Coronary artery (tissue), 2 donors: ENCODE data around the gene DTD1.
A peak's percentile ranks its signal among the peaks of the same experiment; 100 is the strongest.

Experiments
- DNase-seq: peaks from one replicate; pipeline ENCODE4 v3.0.0-alpha.2; 2017; ENCODE audit warnings: low spot score
- H3K27ac ChIP-seq, 2 donors: fragments of 200-600 bp; sonication (generic); one replicate each; pipeline ENCODE4 v1.5.1; 2016 to 2019
- H3K4me3 ChIP-seq: fragments of 200-600 bp; sonication (generic); 2 replicates; pipeline ENCODE4 v1.5.1; 2016; ENCODE audit warnings: mild to moderate bottlenecking, moderate library complexity
- CTCF ChIP-seq: fragments of 200-600 bp; sonication (generic); IDR thresholded peaks from one replicate; pipeline ENCODE4 v1.5.1; 2019; ENCODE audit warnings: antibody characterized with exemption

Gene DTD1

GRCh38 chr20:18628330-18628920 lies 40.6 kb downstream of the DTD1 start:
- TF ChIP-seq CTCF = no peak
- Histone ChIP-seq H3K27ac (no peak overlapping the region), H3K4me3 (no peak overlapping the region)
- no peak for DNase-seq

- DNase-seq = no peak
- Histone ChIP-seq H3K4me3 (no peak overlapping the region), H3K27ac (no peak overlapping the region)
- TF ChIP-seq CTCF = peak; percentile 71
Measured at GRCh38 chr20:18632196-18632789, 44.4 kb downstream of the DTD1 start.

- TF ChIP-seq CTCF = no peak
- no peak overlapping the region for H3K27ac ChIP-seq
- H3K4me3 ChIP-seq = no peak overlapping the region
- no peak for DNase-seq
Measured at GRCh38 chr20:18633411-18633810, 45.6 kb downstream of the DTD1 start.

- H3K4me3 ChIP-seq = no peak overlapping the region
- no peak overlapping the region for H3K27ac ChIP-seq
- TF ChIP-seq CTCF = no peak
- no peak for DNase-seq
Measured at GRCh38 chr20:18634501-18634900, 46.6 kb downstream of the DTD1 start.

- DNase-seq = no peak
- Histone ChIP-seq H3K4me3 (no peak overlapping the region), H3K27ac (no peak overlapping the region)
- TF ChIP-seq CTCF = no peak
Measured at GRCh38 chr20:18635380-18635779, 47.5 kb downstream of the DTD1 start.

GRCh38 chr20:18637224-18637623 lies 49.4 kb downstream of the DTD1 start:
- DNase-seq = no peak
- TF ChIP-seq CTCF = no peak
- Histone ChIP-seq H3K4me3 (no peak overlapping the region), H3K27ac (no peak overlapping the region)

- DNase-seq = no peak
- TF ChIP-seq CTCF = no peak
- Histone ChIP-seq H3K27ac (peak overlapping the region in 1 of 2 donors; percentile 39), H3K4me3 (no peak overlapping the region)
Measured at GRCh38 chr20:18638768-18639167, 50.9 kb downstream of the DTD1 start.
